ENCODE results near the gene PGBD5. TPM values are rescaled to one million over a fixed set of nuclear protein-coding genes. Genes with fewer than 3 reads are reported as not detected.

The PGBD5 gene
- total RNA-seq, 2 experiments from 2014 or later, result not detected

DNA sequence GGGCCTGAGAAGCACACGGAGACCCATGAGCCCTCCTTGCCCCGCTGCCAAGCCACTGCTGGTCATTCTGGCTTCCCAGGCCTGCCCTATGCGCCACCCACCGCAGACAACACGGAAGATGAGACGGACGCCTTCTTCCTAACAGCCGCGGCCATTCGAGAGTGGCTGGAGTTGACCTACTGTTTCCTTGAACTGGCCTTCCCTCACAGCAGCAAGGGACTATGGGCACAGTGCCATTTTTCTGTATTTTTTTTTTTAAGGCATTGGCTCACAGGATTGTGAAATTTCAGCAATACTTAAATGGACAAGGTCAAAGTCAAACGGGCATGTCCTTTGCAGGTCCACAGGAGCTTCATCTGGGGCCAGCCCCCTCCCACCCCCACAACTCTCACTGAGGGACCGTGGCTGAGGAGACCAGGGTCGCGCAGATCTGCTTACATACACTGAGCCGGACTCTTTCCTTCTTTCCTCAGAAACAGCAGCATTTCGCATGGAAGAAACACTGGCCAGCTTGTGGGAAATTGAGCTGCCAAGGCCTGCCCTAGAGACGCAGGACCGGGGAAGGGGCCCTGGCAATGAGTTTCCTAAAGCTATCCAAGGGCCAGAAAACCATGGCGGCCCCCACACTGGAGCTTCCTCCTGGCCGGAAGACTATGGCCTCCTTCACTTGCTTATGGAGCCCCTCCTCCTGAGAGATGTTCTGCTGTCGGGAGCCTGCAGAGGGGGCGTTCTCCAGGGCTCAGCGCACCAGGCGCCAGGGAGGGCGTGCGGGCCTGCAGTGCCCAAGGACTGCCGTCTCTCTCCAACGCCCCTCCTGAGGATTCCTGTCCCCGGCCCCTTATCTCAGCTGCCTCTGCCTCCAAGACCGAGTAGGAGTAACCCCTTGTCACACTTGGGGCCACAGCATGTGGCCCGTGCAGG, 98.9 kb downstream of the PGBD5 start:
- H3K9me3 Mint-ChIP-seq, result no peaks in the 10 kb centered on the region
- no peak overlapping the region for H3K27ac Mint-ChIP-seq
- H3K4me3 Mint-ChIP-seq, result no peak overlapping the region
- H3K36me3 Mint-ChIP-seq, result no peaks in the 10 kb centered on the region
- H3K4me1 Mint-ChIP-seq, result peaks cover 4% of the 10 kb centered on the region
- H3K27me3 Mint-ChIP-seq, result no peaks in the 10 kb centered on the region
- no peak for DNase-seq

DNA sequence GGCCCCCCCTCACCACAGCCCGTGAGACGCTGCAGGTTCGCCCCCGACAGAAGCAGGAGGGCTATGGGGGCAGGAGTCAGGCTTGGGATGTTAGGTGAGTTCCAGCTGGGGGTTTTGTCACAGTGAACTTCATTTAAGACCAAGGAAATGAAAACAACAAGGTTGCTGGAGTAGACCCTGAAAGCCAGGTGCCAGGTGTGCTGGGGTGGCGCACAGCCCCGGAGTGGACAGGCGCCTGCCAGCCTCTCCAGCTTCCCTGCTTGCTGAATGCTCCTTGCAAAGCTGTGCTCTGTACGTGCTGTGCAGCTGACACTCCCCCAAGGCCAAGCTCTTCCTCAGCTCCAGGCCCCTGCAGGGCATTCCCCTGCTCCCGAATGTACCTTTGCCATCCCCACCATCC, 102.4 kb downstream of the PGBD5 start:
- no peaks in the 10 kb centered on the region for H3K36me3 Mint-ChIP-seq
- H3K27me3 Mint-ChIP-seq, result peaks cover 3% of the 10 kb centered on the region
- H3K4me1 Mint-ChIP-seq, result peaks cover 4% of the 10 kb centered on the region
- no peak for DNase-seq
- no peak overlapping the region for H3K27ac Mint-ChIP-seq
- H3K4me3 Mint-ChIP-seq, result no peak overlapping the region
- H3K9me3 Mint-ChIP-seq, result no peaks in the 10 kb centered on the region

DNA sequence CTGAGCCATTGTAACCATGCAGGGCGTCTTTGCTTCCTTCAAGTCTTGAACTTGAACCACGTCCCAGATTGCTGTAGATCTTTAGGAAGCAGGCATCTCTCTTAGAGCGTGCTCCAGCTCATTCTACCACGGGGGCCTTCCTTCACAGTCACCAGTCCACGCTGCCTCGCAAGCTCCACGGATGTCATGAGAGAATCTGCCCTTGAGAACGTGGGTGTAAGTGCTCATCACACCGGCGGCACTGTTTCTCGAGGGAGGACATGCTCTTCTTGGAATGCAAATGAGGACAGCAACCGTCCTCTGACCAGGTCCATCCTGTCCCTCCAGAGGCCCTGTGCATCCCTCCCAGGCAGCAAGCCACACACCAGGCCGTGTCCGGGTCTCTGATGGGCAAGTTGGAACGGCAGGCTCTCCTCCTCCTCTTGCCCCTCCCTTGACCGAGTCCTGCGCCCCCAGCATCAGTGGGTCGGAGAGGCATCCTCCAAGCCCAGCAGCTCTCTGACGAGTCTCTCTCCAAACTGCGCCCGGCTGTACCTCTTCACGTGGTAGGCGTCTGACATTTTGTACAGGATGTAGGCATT, 103.1 kb downstream of the PGBD5 start:
- DNase-seq, result no peak
- Mint-ChIP-seq H3K9me3 (no peaks in the 10 kb centered on the region), H3K4me3 (no peak overlapping the region), H3K36me3 (no peaks in the 10 kb centered on the region), H3K4me1 (peaks cover under 1% of the 10 kb centered on the region), H3K27me3 (peaks cover 3% of the 10 kb centered on the region), H3K27ac (no peak overlapping the region)

DNA sequence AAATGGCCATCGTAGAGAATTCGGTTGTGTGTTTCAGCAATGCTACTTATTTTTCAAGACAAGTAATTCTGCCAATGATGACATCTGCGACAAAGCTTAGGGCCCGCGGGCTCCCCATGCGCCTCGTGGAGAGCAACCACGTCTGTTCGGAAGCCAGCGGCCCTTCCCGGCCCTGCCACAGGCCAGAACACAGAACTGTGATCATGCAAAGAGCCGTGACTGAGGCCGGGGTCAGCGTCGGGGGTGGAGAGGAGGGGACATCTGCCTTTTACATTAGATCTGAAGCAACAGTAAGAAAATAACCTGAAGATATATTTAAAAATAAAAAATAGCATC, 103.7 kb downstream of the PGBD5 start:
- no peaks in the 10 kb centered on the region for H3K4me1 Mint-ChIP-seq
- no peak overlapping the region for H3K27ac Mint-ChIP-seq
- H3K36me3 Mint-ChIP-seq, result no peaks in the 10 kb centered on the region
- peaks cover 3% of the 10 kb centered on the region for H3K27me3 Mint-ChIP-seq
- no peaks in the 10 kb centered on the region for H3K9me3 Mint-ChIP-seq
- no peak for DNase-seq
- H3K4me3 Mint-ChIP-seq, result no peak overlapping the region

DNA sequence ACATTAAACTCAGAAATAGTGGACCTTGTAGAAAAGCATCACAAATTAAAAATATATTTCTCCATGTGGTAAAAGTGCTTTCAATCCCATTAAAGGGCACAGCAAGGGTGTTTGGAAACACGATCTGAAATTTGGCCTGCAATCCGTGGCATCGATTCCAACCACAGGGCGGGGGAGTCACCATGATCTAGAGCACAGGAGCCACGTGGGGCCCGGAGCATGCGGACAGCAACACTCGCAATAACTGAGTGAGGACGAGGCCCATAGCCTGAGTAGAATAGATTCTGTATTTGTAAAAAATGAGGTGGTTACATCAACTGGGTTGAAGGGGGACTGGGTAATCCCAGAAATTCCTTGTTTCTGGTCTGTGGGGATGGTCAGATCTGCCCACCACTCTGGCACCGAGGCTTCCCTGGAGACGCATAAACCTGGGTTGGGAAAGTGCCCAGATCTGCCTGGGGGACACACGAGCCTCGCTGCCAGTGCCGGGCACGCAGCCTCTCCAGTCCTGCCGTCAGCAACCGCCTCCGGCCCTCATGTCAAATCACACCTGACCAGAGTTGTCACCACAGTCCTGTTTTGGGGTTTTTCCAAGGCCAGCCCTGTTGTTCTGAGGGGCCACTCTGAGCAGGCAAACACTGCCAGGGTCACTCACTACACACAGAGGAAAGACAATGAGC, 104.3 kb downstream of the PGBD5 start:
- Mint-ChIP-seq H3K27ac (no peak overlapping the region), H3K9me3 (no peaks in the 10 kb centered on the region), H3K36me3 (no peaks in the 10 kb centered on the region), H3K4me3 (no peak overlapping the region), H3K4me1 (no peaks in the 10 kb centered on the region), H3K27me3 (peaks cover 3% of the 10 kb centered on the region)
- no peak for DNase-seq

DNA sequence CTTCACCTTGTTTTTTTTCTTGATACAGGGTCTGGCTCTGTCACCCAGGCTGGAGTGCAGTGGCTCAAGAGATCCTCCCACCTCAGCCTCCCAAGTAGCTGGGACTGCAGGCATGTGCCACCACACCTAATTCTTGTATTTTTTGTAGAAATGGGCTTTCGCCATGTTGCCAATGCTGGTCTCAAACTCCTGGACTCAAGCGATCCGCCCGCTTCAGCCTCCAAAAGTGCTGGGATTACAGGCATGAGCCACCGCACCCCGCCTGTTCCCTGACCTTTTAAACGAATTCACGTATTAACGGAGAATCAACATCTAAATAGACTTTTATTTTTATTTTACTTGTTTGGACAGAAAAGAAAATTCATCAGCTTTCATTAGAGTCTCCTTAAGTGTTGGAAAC, 104.8 kb downstream of the PGBD5 start:
- Mint-ChIP-seq H3K27me3 (peaks cover 3% of the 10 kb centered on the region), H3K27ac (no peak overlapping the region), H3K4me3 (no peak overlapping the region), H3K36me3 (no peaks in the 10 kb centered on the region), H3K9me3 (no peaks in the 10 kb centered on the region), H3K4me1 (no peaks in the 10 kb centered on the region)
- no peak for DNase-seq

DNA sequence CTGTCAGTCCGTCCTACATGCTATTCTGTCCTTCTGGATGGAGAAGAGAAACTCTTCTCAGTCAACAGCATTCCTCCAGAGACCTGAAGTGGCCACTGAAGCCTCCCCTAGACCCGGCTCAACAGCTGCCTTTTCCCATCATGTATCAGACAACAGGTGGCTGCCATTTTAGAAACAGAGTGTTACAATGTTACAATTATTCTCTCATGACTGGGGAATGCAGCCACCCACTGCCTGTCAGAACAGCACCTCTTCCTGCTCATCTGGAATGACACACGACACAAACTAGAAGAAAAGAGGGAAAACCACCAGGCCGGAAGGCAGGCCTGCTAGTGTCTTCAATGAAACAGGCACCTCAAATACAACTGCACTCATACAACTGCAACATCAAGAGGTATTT, 105.3 kb downstream of the PGBD5 start:
- Mint-ChIP-seq H3K9me3 (no peaks in the 10 kb centered on the region), H3K4me3 (no peak overlapping the region), H3K27ac (no peak overlapping the region), H3K27me3 (peaks cover 3% of the 10 kb centered on the region), H3K36me3 (no peaks in the 10 kb centered on the region), H3K4me1 (no peaks in the 10 kb centered on the region)
- no peak for DNase-seq

DNA sequence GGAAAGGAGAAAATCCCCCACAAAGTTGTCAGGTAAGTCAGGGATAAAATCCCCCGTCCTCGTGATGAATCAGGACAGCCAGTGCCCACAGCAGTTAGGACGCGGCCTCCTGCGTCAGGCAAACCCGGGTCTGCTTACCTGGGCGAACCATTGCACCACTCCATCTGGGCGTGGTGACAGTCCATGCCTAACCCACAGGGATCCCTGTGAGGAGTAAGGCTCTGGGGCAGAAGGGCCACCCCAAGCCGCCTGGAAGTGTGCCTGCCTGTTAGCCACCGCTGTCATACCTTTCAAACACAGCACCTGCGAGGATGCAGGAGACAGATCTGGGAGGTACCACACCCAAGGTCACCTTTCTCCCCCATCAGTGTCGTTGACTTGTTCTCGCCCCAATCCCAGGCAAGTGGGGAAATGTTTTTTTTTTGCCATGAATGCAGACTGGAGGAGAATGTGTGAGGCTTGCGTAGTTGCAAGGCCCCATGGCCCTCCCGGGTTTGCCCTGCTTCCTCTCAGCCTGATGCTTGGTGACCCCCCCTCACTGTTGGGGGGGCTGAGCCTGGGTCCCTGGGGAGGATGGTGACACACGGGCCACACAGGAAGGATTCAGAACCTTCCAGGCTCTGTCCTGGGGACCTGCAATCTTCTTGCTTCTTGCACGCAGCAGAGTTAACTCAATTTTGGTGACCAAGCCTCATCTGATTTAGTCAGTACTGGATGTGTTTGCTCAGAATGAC, 107.0 kb downstream of the PGBD5 start:
- H3K9me3 Mint-ChIP-seq, result no peaks in the 10 kb centered on the region
- H3K36me3 Mint-ChIP-seq, result no peaks in the 10 kb centered on the region
- DNase-seq, result no peak
- peaks cover 3% of the 10 kb centered on the region for H3K27me3 Mint-ChIP-seq
- H3K4me1 Mint-ChIP-seq, result no peaks in the 10 kb centered on the region
- H3K4me3 Mint-ChIP-seq, result no peak overlapping the region
- H3K27ac Mint-ChIP-seq, result no peak overlapping the region

DNA sequence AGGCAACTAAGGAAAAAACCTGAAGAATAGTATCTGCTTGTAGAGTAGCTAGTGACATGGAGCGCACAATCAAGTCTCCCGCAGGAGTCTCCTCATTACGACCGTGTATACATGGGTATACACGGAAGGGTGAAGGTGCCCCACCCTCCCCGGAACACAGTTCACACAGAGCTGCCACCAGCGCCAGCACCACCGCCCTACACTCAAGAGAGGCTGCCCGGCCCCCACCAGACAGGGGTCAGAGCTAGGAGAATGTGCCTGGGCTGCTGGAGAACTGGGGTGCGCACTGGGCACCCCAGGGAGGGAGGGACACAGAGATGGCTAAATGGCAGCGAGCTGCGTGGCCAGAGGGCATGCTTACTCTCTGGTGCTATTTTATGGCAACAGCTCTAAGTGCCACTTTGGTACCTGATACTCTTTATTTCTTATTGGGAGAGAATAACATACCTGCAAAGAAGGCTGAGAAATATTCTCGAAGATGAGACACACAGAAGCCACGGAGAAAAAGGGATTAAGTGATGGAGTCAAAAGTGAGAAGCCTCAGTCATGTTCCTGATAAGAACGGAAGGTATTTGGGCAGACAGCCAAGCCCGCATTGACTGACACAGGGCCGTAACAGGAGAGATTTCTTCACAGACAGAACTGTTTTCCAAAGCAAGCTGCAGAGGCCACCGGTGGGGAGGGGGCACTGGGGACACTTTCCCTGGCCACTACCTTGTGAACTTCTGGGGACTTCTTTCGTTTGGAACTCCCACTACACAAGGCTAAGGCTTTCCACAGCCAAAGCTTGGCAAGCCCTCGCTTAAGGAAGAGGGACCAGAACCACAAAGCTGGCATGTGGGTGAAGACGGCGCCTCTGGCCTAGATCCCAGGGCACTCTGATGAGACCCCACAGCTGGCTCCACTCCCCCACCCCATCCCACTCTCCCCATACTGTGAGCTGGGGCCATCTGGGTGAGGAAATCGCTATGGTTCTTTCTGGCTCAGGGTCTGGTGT, 108.0 kb downstream of the PGBD5 start:
- no peaks in the 10 kb centered on the region for H3K36me3 Mint-ChIP-seq
- DNase-seq, result no peak
- H3K27me3 Mint-ChIP-seq, result peaks cover 5% of the 10 kb centered on the region
- no peaks in the 10 kb centered on the region for H3K4me1 Mint-ChIP-seq
- H3K27ac Mint-ChIP-seq, result no peak overlapping the region
- no peak overlapping the region for H3K4me3 Mint-ChIP-seq
- H3K9me3 Mint-ChIP-seq, result no peaks in the 10 kb centered on the region

DNA sequence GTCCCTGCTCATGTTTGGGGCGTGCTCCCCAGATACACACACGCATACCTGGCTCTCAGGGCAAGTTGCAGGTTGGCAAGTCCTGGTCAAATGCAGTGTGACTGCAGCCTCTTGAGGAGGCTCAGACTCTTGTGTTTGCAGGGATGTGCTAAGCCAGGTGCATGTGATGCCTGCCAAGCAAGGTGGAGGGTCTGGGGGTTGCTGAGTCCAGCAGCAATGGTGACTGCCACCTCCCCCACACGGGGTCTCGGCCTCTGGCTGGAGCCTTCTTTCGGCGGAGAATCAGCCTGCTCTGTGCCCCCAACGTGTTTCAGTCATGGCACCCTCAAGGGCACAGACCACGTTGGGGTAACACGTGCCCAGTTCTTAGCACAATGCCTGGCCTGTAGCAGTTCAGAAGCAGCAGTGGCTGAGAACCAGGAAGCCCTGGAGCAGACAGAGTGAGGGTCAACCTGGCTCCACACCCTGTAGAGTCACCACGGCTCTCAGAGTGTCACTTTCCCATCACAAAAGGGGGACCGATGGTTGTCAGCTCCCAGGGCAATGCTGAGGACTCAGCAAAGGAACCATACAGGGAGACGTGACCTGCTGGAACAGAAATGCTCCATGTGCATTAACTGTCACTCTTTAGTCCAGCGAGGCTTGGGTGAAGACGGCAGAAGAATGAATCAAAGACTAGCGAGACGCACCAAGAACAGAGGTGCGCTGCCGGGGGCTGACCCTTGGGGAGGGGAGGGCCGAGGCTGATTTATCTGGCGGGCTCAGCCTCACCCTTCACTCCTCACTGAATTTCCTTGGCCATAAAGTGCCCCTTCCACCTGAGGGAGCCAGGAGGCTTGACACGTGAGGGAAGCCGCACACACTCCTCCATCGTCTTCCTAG, 109.0 kb downstream of the PGBD5 start:
- no peak for DNase-seq
- Mint-ChIP-seq H3K36me3 (no peaks in the 10 kb centered on the region), H3K4me3 (no peak overlapping the region), H3K4me1 (no peaks in the 10 kb centered on the region), H3K9me3 (no peaks in the 10 kb centered on the region), H3K27ac (no peak overlapping the region), H3K27me3 (peaks cover 8% of the 10 kb centered on the region)

DNA sequence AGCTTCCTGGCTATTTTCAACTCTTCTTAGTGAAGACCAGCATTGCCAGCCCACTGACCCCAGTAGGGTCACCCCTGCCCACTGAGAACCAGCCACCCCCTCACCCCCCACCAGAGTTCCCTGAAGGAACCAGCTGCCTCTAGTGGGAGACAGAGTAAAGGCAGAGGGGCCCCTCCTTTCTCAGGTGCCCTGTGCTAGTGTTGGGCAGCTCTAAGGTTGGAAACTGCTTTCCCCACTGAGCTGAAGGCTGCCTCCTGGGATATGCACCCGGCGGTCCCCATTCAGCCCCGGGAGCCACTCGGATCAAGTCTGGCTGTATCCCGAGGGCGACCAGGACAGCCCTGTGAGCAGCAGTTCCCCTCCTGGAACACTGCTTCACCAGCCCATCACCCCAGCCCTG, 111.0 kb downstream of the PGBD5 start:
- Mint-ChIP-seq H3K9me3 (no peaks in the 10 kb centered on the region), H3K4me3 (no peak overlapping the region), H3K36me3 (no peaks in the 10 kb centered on the region), H3K4me1 (peaks cover 2% of the 10 kb centered on the region), H3K27ac (no peak overlapping the region), H3K27me3 (peaks cover 8% of the 10 kb centered on the region)
- no peak for DNase-seq

DNA sequence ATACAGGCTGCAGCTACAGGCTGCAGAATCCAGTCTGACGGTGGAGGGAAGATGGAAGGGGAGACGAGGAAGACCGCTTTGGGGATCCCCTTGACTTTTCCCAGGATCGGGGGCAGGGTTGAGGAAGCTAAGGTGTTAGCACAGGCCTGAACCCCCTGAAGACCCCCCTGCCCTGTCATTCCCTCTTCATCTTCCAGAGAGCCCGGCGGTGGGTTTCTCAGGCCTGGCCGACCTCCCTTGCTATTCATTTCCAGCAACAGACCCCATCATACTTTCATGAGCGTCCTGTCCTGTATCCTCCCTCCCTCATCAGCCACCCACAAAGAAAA, 112.0 kb downstream of the PGBD5 start:
- H3K36me3 Mint-ChIP-seq, result no peaks in the 10 kb centered on the region
- no peak for DNase-seq
- H3K27me3 Mint-ChIP-seq, result peaks cover 8% of the 10 kb centered on the region
- H3K4me3 Mint-ChIP-seq, result no peak overlapping the region
- H3K27ac Mint-ChIP-seq, result no peak overlapping the region
- H3K9me3 Mint-ChIP-seq, result no peaks in the 10 kb centered on the region
- peaks cover 2% of the 10 kb centered on the region for H3K4me1 Mint-ChIP-seq

DNA sequence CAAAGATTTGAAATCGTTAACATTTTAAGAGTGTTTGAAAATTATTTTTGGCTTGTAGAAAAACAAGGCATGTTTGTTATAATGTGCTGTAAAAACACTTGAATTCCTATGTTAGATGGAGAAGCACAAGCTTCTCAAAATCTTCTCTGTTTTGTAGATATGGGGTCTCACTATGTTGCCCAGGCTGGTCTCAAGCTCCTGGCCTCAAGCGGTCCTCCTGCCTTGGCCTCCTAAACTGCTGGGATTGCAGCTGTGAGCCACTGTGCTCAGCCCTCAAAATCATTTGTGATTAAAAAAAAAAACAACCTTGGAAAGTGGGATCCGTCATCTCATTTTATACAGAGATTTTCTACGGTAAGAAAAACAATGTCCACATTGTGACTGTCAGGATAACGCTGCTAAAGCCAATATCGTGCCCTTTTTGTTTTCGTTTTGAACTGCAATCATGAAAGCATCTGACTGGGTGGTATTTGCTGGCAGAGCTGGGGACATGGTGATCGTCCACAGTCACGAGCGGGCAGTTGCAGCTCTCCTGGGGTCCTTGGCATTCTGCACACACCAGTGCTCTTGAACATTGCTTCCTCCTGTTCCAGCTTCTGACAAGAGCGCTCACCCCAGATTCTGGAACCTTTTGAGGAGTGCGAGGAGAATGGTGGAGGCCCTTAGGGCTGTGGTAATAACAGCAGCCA, 112.5 kb downstream of the PGBD5 start:
- peaks cover 2% of the 10 kb centered on the region for H3K4me1 Mint-ChIP-seq
- no peak overlapping the region for H3K27ac Mint-ChIP-seq
- no peaks in the 10 kb centered on the region for H3K36me3 Mint-ChIP-seq
- peaks cover 8% of the 10 kb centered on the region for H3K27me3 Mint-ChIP-seq
- DNase-seq, result no peak
- H3K4me3 Mint-ChIP-seq, result no peak overlapping the region
- no peaks in the 10 kb centered on the region for H3K9me3 Mint-ChIP-seq

Data from activated naive CD8-positive, alpha-beta T cell treated with anti-CD3 and anti-CD28 coated beads for 36 hours (primary cell).